B cell (primary cell): ENCODE results near the gene CDH18. TPM values are rescaled to one million over a fixed set of nuclear protein-coding genes. Genes with fewer than 3 reads are reported as not detected.

ENCODE experiments used
- ATAC-seq: fragments of 200-7000 bp; cut with Tn5 transposase; one replicate; pipeline ENCODE4 v1.10.0; 2021; ENCODE audit warnings: low read depth, mild to moderate bottlenecking, moderate number of reproducible peaks, moderate library complexity
- CTCF ChIA-PET: fragments of 350-600 bp; sonication (Branson Sonifier 250); formaldehyde crosslinking; loops from one replicate; lab custom pipeline; 2021; ENCODE audit warnings: antibody characterized with exemption, inconsistent platforms; lab: Charles Lee
- POLR2A ChIA-PET: fragments of 350-600 bp; sonication (Branson Sonifier 250); formaldehyde crosslinking; loops from one replicate; lab custom pipeline; 2021; ENCODE audit warnings: antibody characterized with exemption; lab: Charles Lee
- DNase-seq: peaks from one replicate; pipeline ENCODE4 v3.0.0; 2013
- H2AFZ ChIP-seq: 2 replicates; pipeline ENCODE4 v1.6.1; 2012; ENCODE audit warnings: mild to moderate bottlenecking, low read depth, low read length; ENCODE audit not compliant: insufficient read depth, poor library complexity, severe bottlenecking
- H3K27ac ChIP-seq, 2 donors: 1 replicate in 1 of 2; 2 replicates in 1 of 2; pipeline ENCODE4 v1.5.1; 2012 to 2013; ENCODE audit warnings: low read length in 2 of 2, mild to moderate bottlenecking in 2 of 2, moderate library complexity in 1 of 2
- H3K27me3 ChIP-seq, 4 experiments: fragments of 200-600 bp in 1 of 4; sonication (generic) in 1 of 4; replicated peaks in 1 of 4; 1 replicate in 2 of 4; 2 replicates in 2 of 4; pipeline versions ENCODE4 v1.6.1 to v1.7.0; 2013 to 2016; ENCODE audit warnings: low read length in 3 of 4, mild to moderate bottlenecking in 2 of 4, mixed read lengths in 1 of 4, moderate library complexity in 1 of 4; ENCODE audit not compliant: insufficient read depth in 4 of 4, control insufficient read depth in 3 of 4; ENCODE audit errors: control extremely low read depth in 1 of 4
- H3K36me3 ChIP-seq, 2 experiments: replicated peaks in 1 of 2; 1 replicate in 1 of 2; 2 replicates in 1 of 2; pipeline versions ENCODE4 v1.6.1 to v1.7.1; 2013; ENCODE audit warnings: low read length in 1 of 2; ENCODE audit not compliant: insufficient read depth in 2 of 2, control insufficient read depth in 1 of 2; ENCODE audit errors: control extremely low read depth in 1 of 2, extremely low read depth in 1 of 2
- H3K4me1 ChIP-seq, 2 donors: fragments of 200-600 bp in 1 of 2; sonication (generic) in 1 of 2; 1 replicate in 1 of 2; 2 replicates in 1 of 2; pipeline versions ENCODE4 v1.5.1 to v1.6.1; 2013 to 2017; ENCODE audit warnings: low read length in 2 of 2; ENCODE audit not compliant: control insufficient read depth in 2 of 2, insufficient read depth in 2 of 2
- H3K4me2 ChIP-seq: replicated peaks from 2 replicates; pipeline ENCODE3; 2012; ENCODE audit warnings: mild to moderate bottlenecking, low read depth, low read length; ENCODE audit not compliant: poor library complexity, severe bottlenecking
- H3K4me3 ChIP-seq, 5 experiments: fragments of 200-600 bp in 1 of 5; sonication (generic) in 1 of 5; 1 replicate in 3 of 5; 2 replicates in 2 of 5; pipeline versions ENCODE4 v1.5.1 to v1.7.0; 2011 to 2016; ENCODE audit warnings: low read length in 4 of 5, mild to moderate bottlenecking in 4 of 5, low read depth in 2 of 5, control low read depth in 1 of 5, moderate library complexity in 1 of 5; ENCODE audit not compliant: insufficient read depth in 1 of 5; ENCODE audit errors: control extremely low read depth in 1 of 5, extremely low read depth in 1 of 5
- H3K79me2 ChIP-seq: fragments of 200-600 bp; sonication (generic); one replicate; pipeline ENCODE4 v1.6.0; 2016; ENCODE audit warnings: low read length; ENCODE audit not compliant: control insufficient read depth, insufficient read depth
- H3K9ac ChIP-seq: fragments of 200-600 bp; sonication (generic); 2 replicates; pipeline ENCODE4 v1.6.1; 2017; ENCODE audit warnings: mild to moderate bottlenecking, low read length, moderate library complexity
- H3K9me3 ChIP-seq, 3 donors: one replicate each; pipeline versions ENCODE4 v1.6.1 to v1.7.1; 2013; ENCODE audit warnings: low read length in 2 of 3; ENCODE audit not compliant: control insufficient read depth in 2 of 3, insufficient read depth in 1 of 3; ENCODE audit errors: control extremely low read depth in 1 of 3
- H4K20me1 ChIP-seq: 2 replicates; pipeline ENCODE4 v1.6.0; 2012; ENCODE audit warnings: mild to moderate bottlenecking, low read length; ENCODE audit not compliant: insufficient read depth, control insufficient read depth, poor library complexity, severe bottlenecking
- H3K27ac Mint-ChIP-seq: one replicate; pipeline ENCODE4 v1.8.0; 2021; ENCODE audit warnings: mixed read lengths
- H3K27me3 Mint-ChIP-seq: one replicate; pipeline ENCODE4 v1.8.0; 2021; ENCODE audit warnings: mixed read lengths
- H3K4me1 Mint-ChIP-seq: one replicate; pipeline ENCODE4 v1.8.0; 2021; ENCODE audit warnings: mixed read lengths
- H3K4me3 Mint-ChIP-seq: one replicate; pipeline ENCODE4 v1.8.0; 2021; ENCODE audit warnings: mixed read lengths
- H3K9me3 Mint-ChIP-seq: one replicate; pipeline ENCODE4 v1.8.0; 2022; ENCODE audit warnings: mixed read lengths; ENCODE audit not compliant: insufficient read depth
- CTCF ChIP-seq: fragments of 200-600 bp; IDR thresholded peaks from one replicate; pipeline ENCODE4 v1.8.0; 2022; ENCODE audit warnings: antibody characterized with exemption, mild to moderate bottlenecking
- EZH2 ChIP-seq: IDR thresholded peaks from 2 replicates; pipeline ENCODE4 v1.6.1; 2012; ENCODE audit warnings: borderline replicate concordance, low read depth, mild to moderate bottlenecking, moderate library complexity, low read length; ENCODE audit not compliant: insufficient read depth, poor library complexity, severe bottlenecking
- WGBS: methylation state at CpG from one replicate; pipeline ENCODE4 v1.1.5; 2013; ENCODE audit warnings: missing lambda C conversion rate; ENCODE audit not compliant: insufficient coverage; 5-methylcytosine and 5-hydroxymethylcytosine counted together
- intact Hi-C: fragments of 100-400 bp; cut with micrococcal nuclease; formaldehyde crosslinking; loops from one replicate; pipeline ENCODE4 v1.10.0; 2022
- polyA plus RNA-seq: library from polyadenylated mRNA; depleted of rRNA; stranded (reverse); fragments of >200 nt; gene quantifications from 2 replicates; pipeline ENCODE4 v1.2.3, GENCODE V29; 2012
- total RNA-seq, 2 donors: library from RNA; stranded (reverse); fragments of 120-200 nt in 1 of 2; gene quantifications; 1 replicate in 1 of 2; 2 replicates in 1 of 2; pipeline versions ENCODE4 v1.2.3 to v1.2.4, GENCODE V29; 2013 to 2022

Gene CDH18
- total and polyA plus RNA-seq, 2 donors (not counting 1 experiment from before 2014, with no cell fraction given) = not detected

DNA sequence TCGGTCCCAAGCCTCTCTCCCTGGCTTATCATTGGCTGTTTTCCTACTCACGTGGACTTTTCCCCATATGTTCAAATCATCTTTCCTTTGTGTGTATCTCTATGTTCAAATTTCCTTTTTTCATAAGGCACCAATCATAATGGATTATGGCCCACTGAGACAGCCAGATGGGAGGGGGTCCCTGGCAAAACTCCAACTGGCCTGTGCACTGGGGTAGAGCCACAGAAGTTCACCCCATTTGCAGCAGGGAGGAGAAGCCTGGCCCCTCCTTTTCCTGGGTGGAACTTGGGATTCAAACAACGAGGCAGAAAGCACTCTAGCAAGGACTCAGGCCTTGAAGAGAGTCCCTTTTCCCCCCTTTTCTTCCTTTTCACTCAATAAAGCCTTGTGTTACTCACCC, 362.4 kb downstream of the CDH18 start:
- H3K27me3 Mint-ChIP-seq = no peaks in the 10 kb centered on the region
- H3K27ac ChIP-seq = no peak overlapping the region
- no peaks in the 10 kb centered on the region for H3K4me1 Mint-ChIP-seq
- DNase-seq = no peak
- WGBS = 71% methylated on average over 2 of the region's 3 CpGs
- H4K20me1 ChIP-seq = no peaks in the 10 kb centered on the region
- intact Hi-C loops = no loop called here
- no peak overlapping the region for H2AFZ ChIP-seq
- H3K9me3 Mint-ChIP-seq = peaks cover 7% of the 10 kb centered on the region
- H3K79me2 ChIP-seq = no peaks in the 10 kb centered on the region
- no peak overlapping the region for H3K4me3 ChIP-seq
- TF ChIP-seq EZH2 (no peak), CTCF (no peak)
- ATAC-seq = no peak
- peaks cover 0 to 3% (median 0%) of the 10 kb centered on the region in 3 donors for H3K9me3 ChIP-seq
- no peak overlapping the region for H3K4me2 ChIP-seq
- H3K4me3 Mint-ChIP-seq = no peak overlapping the region
- H3K4me1 ChIP-seq = no peaks in the 10 kb centered on the region
- CTCF ChIA-PET = no interaction called here
- no peaks in the 10 kb centered on the region for H3K36me3 ChIP-seq
- no peak overlapping the region for H3K9ac ChIP-seq
- H3K27me3 ChIP-seq = no peaks in the 10 kb centered on the region
- H3K27ac Mint-ChIP-seq = no peak overlapping the region
- POLR2A ChIA-PET = no interaction called here

GRCh38 chr5:19619571-19619970, 368.4 kb downstream of the CDH18 start:
- Histone ChIP-seq H3K4me2 (no peak overlapping the region), H2AFZ (no peak overlapping the region), H3K9me3 (no peaks in the 10 kb centered on the region), H3K9ac (no peak overlapping the region), H3K4me1 (no peaks in the 10 kb centered on the region), H3K79me2 (no peaks in the 10 kb centered on the region), H3K27me3 (no peaks in the 10 kb centered on the region), H3K36me3 (no peaks in the 10 kb centered on the region), H3K4me3 (no peak overlapping the region), H4K20me1 (no peaks in the 10 kb centered on the region), H3K27ac (no peak overlapping the region)
- intact Hi-C loops = loop anchor here (10.0 kb wide), 1 partner anchor 1155 kb away; no protein-coding TSS in a partner anchor
- no CpG with 5 or more reads among the region's 2 CpGs for WGBS
- peaks cover 8% of the 10 kb centered on the region for H3K9me3 Mint-ChIP-seq
- no peak overlapping the region for H3K27ac Mint-ChIP-seq
- TF ChIP-seq EZH2 (no peak), CTCF (no peak)
- H3K27me3 Mint-ChIP-seq = no peaks in the 10 kb centered on the region
- CTCF ChIA-PET = no interaction called here
- DNase-seq (no peak), ATAC-seq (no peak)
- no peak overlapping the region for H3K4me3 Mint-ChIP-seq
- POLR2A ChIA-PET = no interaction called here
- H3K4me1 Mint-ChIP-seq = no peaks in the 10 kb centered on the region
